SKM-1 (cell line): Measurements from ENCODE around the gene PAQR5.
"Not testable (repeated sequence)": the region's sequence is repeated elsewhere in the genome, so short reads cannot be mapped to it uniquely, and the experiment has no call there.

ENCODE experiments used
- DNase-seq: peaks from one replicate; lab custom pipeline; 2025; ENCODE audit not compliant: unreplicated experiment; lab: John Stamatoyannopoulos, UW

PAQR5 gene

DNA sequence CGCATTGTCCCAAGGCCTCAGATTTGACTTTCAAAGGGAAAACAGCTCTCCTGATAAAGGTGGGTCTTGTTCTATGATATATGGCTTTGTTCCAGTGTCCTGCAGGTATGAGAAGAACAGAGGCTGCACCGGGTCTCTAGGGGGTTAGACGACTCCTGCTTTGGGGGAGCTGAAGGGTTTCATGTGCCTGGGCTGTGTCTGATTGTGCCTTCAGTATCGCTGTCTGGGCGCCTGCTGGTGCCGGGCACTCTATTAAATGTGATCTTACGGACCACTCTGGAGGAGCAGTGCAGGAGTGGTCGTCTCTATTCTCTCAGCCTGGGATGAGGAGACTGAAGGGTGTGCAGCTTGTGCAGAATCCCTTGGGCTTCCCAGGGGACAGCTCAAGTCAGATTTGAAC is 16.0 kb downstream of the PAQR5 start:
- no peak for DNase-seq

DNA sequence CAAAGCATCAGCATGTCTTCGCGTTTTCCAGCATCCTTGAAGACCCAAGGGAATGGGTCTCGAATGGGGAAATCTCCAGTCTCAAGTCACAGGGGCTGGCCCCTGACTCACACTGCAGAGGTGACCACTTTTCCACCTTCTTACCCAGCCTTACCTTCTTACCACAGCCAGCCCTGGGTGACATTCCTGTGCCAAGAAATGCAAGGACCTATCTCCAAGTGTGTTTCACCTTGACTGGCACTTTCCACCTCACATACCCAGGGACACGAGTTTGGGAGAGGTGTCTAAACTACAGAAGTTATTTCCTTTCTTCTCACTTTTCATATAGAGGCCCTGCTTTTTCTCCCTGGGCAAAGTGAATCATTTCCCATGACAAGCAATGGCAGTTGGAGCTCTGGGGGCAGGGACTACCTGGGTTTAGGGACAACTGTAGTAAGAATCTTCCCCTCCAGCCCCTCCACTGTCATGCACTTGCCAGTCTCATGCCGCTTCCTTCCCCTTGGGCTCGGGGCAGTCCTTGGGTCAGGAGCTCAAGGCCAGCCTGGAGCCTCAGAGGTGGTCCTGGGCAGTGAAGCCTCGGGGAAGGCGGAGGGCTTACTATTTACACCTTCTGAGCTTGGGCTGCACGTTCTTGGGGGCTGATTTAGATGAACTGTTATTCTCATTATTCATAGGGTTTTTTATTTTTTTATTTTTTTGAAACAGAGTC is 16.8 kb downstream of the PAQR5 start:
- DNase-seq = no peak

DNA sequence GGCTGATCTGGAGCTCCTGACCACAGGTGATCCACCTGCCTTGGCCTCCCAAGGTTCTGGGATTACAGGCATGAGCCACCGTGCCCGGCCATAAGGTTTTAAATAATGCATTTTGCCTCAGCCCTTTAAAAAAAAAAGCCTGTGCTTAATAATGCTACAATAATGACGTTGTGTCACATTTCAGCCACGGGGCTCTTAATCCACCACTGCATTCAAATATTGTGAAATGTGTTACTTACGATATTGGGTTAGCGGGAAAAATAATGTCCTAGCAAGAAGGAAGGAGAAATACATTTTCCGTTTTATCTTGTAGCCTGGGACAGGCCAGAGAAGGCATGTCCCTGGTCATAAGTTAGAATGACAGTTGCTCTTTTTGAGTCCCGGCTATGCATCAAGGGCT is 17.6 kb downstream of the PAQR5 start:
- DNase-seq = no peak

DNA sequence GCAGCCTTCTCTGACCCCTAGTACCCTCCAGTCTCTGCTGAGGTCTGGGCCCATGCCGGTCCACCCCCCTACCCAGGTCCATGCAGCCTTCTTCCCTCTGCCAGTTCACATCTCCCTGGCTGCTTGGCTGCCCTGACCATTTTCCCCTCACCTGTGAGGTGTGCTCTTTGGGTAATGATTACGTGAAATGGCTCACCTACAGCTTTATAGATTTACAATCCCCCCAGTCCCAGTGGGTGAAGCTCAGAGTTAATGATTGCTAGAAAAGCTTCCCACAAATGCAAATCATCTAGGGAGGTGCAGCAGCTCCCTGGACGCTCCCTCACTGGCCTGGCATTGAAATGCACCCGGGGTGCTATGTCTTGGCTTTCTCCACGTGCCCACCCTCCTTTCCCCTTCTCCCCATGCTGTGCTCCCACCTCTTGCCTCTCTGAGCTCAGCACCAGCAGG is 18.7 kb downstream of the PAQR5 start:
- no peak for DNase-seq

DNA sequence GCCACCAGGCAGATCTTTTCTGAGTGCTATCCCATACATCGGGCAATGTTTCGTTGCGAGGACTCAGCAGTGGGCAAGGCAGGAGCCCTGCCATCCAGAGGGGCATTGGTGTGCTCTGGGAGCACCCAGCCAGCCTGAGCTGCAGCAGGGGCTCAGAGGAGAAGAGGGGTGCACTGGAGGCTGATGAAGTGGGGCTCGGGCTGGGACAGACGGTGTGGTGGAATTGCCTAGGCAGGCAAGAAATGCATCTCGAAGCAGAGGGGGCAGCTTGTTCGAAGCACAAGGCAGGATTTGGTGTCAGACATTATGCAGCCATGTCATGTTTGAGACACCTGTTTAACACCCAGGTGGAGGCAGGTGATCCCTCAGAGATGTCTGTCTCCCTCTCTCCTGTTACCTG is 19.3 kb downstream of the PAQR5 start:
- no peak for DNase-seq

DNA sequence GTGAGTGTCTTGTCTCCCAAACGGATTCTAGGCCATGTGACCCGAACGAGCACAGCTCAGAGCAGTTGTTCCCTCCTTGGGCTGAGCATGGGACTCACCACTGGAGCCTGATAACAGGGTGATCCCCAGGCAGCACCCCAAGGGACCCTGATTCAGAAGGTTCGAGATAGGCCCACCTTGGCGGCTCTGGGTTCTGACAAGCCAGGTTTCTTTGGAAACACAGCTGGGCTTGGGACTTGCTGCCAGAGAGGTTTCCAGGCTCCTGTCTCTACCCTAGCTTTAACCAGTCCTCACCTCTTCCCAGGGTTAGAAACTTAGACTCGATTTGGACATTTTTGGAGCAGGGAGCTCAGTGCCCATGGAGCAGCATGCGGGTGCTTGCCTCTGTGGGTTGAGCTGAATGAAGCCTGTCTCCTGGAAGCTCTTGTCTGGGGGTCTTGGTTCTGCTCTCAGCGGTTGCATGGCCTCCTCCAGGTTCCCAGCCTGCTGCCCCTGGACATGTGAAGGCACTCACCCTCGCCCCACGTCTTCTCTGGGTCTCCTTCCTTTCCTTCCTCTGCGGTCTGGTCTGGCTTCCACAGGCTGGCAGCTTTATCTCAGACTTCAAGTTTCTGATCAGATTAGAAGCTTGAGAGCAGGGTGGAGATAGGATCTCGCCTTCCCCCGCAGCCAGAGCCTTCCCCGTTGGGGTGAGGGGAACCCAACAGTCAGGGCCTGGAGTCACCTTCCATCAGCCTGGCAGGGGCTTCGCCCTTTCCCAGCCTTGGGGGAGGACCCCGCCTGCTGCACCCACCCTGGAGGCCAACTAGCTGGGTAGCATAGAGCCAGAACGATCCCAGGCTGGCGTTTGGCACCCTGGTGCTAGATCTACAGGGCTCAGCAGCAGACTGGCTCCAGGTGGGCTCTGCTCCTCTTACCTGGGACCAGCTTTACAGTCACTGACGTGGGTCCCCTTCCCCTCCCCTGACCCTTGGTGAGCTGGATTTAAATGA is 21.0 kb downstream of the PAQR5 start:
- no peak for DNase-seq

DNA sequence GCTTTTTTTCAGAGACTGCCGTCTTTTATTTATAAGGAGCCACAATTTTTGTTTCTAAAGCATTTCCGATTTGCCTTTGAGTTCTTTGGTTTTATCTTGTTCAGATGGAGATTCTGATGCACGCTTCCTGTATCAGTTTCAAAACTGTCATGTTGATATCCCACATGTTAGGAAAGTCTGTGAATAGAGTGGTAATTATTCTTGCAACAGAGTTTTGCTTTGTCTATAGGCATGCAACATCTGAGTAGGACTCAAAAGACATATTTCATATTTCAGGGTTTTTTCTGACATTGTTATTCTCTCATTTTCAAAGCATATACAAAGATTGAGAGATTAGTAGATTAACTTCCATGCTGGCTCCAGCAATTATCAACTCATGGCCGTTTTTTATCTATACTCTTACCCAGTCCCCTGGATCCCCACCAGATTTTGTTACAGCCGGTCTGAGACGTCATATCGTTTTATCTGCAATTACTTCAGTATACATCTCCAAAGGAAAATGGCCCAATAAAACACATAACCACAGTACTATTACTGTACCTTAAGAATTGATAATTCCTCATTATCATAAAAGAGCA is 22.4 kb downstream of the PAQR5 start:
- no peak for DNase-seq

DNA sequence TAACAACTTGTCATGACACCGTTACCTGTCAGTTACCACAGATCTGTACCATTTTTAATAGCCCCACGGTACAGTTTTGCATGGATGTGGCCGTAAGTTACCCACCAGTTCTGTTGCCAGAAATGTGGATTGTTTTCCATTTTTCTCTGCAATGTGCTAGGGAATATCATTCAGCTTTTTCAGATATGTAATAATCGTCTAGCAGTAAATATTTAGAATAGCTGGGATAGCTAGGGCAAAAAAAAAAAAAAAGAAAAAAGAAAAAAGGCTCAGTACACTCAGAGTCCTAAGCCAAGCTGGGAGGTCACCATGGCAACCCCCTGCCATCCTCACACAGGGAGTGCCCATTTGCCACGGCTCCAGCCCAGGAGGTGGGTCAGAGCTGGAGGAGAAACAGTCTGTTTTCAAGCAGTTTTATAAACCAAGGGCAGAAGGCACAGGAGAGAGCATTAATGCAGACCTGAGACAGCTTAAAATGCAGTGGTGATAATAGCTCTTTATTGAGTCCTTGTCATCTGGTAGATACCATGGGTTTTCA is 25.2 kb downstream of the PAQR5 start:
- DNase-seq = no peak

DNA sequence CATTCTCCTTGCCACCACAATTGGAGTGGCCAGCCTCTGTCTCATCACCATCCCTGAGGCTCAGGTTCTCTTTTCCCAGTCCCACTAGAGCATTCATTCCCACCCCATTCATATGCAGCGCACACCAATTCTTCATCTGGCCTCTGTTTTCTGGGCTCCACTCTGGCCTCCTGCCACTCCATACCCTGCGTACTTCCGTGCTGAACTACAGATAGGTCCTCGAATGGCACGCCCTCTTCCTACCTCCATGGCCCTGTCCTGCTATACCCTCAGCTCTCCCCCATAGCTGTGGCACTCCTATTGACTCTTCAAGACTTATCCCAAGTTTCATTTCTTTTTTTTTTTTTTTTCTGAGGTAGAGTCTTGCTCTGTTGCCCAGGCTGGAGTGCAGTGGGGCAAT is 25.9 kb downstream of the PAQR5 start:
- no peak for DNase-seq

DNA sequence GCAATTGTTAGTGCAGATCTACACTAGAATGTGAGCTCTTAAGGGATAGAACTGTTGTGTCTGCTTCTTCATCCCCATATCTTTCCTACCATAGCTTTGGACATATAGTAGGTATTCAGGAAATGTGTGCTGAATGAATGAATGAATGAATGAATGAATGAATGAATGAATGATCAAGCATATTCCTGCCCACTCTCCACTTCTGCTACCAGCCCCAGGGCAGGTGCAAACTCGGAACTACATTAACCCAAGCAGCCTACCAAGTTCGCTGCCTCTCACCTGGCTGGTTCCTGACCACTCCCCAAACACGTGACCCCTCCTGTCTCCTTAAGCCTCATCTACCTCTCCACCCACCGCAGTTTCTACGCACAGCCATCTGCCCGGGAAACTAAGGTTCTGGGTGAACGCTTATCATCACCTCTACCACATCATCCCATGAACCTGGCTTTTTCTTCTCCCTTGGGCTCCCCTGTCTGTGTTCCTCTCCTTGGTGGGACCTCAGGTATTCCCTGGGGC is 26.8 kb downstream of the PAQR5 start:
- DNase-seq = no peak

DNA sequence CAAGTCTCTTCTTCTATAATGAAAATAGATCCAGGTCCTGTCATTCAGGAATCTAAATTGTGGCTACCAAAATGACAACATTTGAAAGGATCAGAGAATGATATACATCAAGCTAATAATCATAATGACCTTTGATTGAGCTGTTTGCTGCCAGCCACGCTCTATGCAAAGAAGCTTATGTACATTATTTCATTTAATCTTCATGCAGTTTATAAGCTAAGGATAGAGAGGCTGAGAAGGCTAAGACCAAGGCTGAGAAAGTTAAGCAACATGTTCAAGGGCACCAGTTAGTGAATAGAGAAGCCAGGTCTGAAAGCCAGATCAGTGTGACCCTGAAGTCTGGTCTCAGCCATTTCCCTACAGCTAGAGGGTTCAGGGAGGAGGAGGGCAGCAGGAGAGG is 29.4 kb downstream of the PAQR5 start:
- DNase-seq = no peak

DNA sequence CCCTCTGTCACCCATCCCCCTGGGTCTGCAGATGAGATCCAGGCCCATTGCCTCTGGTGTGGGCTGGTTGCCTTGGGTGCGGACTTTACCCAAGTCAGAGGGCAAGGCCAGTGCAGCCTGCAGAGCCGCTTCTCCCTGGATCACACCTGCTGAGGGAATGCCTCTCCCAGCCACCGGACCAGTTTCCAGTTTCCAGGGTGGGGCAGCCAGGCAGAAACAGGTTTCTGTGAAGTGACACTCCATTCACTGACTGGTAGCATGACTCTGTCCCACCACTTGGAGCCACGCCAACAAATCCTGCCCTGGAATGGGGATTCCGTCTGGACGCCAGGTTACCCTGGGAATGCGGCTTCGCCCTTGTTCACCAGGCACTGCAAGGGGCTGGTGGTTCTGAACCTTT is 30.0 kb downstream of the PAQR5 start:
- no peak for DNase-seq

DNA sequence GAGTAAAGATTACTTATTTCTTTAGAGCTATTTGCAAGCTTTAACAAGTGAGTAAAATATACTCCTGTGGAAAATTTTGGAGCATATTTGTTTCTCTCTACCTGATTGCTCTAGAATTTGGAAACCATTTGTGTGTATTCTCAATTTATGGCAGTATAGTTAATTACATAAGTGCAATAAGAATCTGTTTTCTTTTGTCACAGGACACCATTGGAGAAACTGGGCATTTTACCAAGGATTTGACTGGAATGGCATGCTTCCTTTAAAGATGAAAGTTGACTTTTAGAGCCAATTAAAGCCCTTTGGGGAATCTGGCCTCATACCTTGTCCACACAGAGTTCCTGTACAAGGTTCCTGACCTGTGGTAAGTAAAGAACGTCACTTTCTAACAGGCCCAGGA is 38.4 kb downstream of the PAQR5 start:
- DNase-seq = no peak

DNA sequence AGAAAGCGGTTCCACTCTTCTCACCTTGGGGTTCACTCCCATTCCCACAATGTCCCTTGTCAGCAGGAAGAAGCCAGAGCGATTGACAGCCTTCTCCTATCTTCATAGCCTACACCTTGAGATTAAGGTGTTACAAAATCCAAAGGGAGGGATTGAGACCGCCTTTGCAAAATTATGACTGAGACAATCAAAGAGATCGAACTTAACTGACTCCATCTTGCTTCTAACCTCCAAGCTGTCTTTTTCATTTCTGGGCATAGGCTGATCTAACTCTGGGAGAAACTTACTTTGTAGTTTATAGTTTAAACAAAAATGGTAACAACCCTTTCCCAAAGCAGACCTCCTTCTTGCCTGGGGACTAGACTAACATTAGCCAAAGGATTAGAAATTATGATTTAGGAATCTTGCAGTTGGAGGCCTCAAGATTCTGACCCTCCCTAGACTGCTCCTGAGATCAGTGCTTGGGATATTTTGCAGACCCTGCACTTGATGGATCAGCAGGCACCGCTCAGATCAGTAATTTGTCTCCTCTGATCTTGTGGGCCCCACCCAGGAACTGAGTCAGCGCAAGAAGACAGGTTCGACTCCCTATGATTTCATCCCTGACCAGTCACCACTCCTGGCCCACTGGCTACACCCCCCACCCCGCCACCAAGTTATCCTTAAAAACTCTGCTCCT is 40.0 kb downstream of the PAQR5 start:
- no peak for DNase-seq

DNA sequence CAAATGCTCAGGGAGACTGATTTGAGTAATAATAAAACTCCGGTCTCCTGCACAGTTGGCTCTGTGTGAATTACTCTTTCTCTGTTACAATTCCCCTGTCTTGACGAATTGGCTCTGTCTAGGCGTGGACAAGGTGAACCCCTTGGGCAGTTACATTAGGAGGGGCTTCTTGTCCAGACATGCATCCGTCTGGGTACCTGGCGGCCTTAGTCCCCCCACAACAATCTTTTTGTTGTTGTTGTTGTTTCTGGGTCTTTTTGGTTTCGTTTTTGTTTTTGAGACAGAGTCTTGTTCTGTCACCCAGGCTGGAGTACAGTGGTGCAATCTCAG is 40.5 kb downstream of the PAQR5 start:
- not testable (repeated sequence) for DNase-seq

DNA sequence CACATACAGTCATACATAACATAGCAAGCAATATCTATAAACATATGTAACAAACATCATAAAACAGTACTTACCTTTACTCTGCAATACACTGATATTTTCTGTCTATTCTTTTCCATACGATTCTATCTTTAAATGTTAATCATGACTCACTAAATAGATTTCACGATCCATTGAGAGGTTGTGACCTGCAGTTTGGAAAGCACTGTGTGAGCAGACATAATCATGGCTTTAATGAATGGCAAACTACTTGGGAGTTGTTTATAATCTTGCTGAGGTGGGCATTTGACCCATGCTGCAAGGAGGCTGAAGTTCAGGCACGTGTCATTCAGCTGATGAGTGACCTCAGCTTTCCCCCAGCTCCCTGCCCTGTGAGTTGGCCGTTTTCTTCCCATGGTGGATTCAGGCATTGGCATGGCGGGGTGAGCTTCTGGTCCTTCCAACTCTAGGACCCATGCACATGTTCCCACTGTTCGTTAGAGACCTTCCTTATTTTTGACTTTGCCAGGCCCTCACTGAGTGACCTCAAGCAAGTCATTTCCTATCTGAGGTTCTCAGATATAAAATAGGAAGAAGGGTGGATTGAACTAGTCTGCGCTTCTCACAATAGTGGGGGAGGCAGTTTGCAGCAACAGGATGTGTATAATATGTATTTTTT is 41.7 kb downstream of the PAQR5 start:
- no peak for DNase-seq

DNA sequence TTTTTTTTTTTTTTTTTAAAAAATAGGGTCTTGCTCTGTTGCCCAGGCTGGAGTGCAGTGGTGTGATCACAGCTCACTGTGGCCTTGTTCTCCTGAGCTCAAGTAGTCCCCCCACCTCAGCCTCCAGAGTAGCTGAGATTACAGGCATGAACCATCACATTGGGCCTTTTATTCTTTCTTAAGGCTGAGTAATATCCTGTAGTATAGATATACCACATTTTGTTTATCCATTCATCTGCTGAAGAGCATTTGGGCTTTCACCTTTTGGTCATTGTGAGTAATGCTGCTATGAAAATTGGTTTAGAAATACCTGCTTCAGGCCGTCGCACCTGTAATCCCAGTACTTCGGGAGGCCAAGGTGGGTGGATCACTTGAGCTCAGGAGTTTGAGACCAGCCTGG is 42.6 kb downstream of the PAQR5 start:
- no peak for DNase-seq

DNA sequence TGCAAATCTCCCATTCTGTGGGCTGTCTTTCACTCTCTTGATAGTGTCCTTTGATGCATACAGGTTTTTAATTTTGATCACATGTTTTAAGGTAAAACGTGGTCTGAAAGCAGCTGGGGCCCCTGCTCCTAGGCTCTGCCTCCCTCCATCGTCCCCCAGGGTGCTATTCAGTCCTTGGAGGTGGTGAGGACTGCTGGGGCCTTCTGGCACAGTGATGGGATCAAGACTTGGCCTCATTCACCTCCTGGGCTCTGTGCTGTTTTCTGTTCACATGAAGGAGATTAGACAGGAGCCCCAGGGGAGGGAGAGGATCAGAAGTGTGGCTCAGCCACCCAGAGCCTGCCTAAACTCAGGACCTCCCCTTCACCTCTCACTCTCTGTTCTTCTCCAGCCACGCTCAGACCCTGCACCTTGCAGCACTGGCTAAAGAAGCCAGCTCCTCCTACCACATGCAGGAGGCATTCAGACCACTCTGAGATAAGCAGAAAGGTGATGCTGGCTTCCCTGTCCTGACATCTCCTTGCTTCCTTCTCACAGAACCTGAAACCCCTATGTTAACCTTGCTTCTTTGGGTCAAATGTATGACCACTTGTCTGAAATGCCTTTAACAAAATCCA is 43.9 kb downstream of the PAQR5 start:
- no peak for DNase-seq

DNA sequence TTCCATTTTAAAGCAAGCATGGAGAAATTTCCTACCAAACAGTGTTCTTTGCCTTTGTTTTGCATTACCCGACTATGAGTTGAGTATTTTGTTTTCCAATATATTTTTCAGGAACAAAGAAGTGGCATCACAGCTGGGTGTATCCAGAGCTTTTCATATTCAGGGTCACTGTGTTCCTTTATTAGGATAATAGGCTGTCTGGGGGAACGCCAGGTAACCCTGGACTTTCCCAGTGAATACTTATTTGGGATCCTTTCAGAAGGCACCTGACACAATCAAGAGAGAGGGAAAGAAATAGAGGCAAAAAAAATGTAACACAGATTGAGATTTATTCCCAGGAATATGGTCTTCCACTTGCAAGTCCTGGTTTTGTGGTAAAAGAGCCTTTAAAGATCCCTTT is 44.4 kb downstream of the PAQR5 start:
- DNase-seq = no peak

DNA sequence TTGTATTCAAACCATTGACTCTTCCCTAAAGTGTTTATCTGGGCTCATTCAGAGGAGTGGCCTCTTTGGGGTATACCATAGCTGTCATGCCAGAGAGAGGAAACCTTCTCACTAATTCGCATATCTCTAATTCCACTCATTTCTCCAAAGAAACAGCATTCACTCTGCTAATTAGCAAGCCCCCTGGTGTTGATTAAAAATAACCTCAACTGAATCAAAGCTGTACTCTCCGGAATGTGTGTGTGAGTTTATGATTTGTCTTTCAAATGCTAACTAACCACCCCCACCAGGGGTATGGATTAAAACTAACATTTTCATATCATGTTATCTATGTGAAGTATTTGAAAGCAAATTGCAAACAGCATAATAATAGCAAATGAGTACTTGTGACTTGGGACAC is 45.5 kb downstream of the PAQR5 start:
- no peak for DNase-seq
